SU-DHL-6 (cell line): Measurements from ENCODE around the gene SHKBP1.

Experiments used
- H2AFZ ChIP-seq: fragments of 200-600 bp; sonication (generic); 2 replicates; pipeline ENCODE4 v1.6.1; 2014; ENCODE audit warnings: low read depth, mild to moderate bottlenecking, moderate library complexity, mixed read lengths, antibody characterized with exemption, low read length; ENCODE audit not compliant: severe bottlenecking
- H3F3A ChIP-seq: fragments of 200-600 bp; shearing (Covaris generic); 2 replicates; pipeline ENCODE4 v1.6.0; 2016; ENCODE audit warnings: antibody characterized with exemption, mild to moderate bottlenecking; ENCODE audit not compliant: insufficient read depth
- H3K27ac ChIP-seq: fragments of 200-600 bp; sonication (generic); 2 replicates; pipeline ENCODE4 v1.5.1; 2016; ENCODE audit warnings: low read depth, mild to moderate bottlenecking, low read length, moderate library complexity, mixed read lengths
- H3K27me3 ChIP-seq: fragments of 200-600 bp; sonication (generic), shearing (Covaris generic); 2 replicates; pipeline ENCODE4 v1.6.0; 2014; ENCODE audit warnings: mild to moderate bottlenecking, low read length
- H3K36me3 ChIP-seq: fragments of 200-600 bp; sonication (generic); 2 replicates; pipeline ENCODE4 v1.6.1; 2014; ENCODE audit warnings: mild to moderate bottlenecking, low read length, mixed read lengths
- H3K4me2 ChIP-seq: fragments of 300-600, 200-600 bp; shearing (Covaris generic), sonication (generic); 2 replicates; pipeline ENCODE4 v1.6.0; 2014; ENCODE audit warnings: low read length, low read depth, mild to moderate bottlenecking; ENCODE audit not compliant: poor library complexity, severe bottlenecking
- H3K4me3 ChIP-seq: fragments of 200-600 bp; sonication (generic); 2 replicates; pipeline ENCODE4 v1.5.1; 2014; ENCODE audit warnings: antibody characterized with exemption, low read length, mild to moderate bottlenecking, mixed read lengths; ENCODE audit not compliant: insufficient read depth, poor library complexity, severe bottlenecking
- H3K79me2 ChIP-seq: fragments of 200-600 bp; sonication (generic); 2 replicates; pipeline ENCODE4 v1.6.1; 2014; ENCODE audit warnings: mild to moderate bottlenecking, low read length, moderate library complexity; ENCODE audit not compliant: insufficient read depth
- H3K9ac ChIP-seq: fragments of 200-600 bp; sonication (generic); 2 replicates; pipeline ENCODE4 v1.7.0; 2014; ENCODE audit warnings: mild to moderate bottlenecking, low read length
- H3K9me2 ChIP-seq: fragments of 200-600 bp; sonication (generic); replicated peaks from 2 replicates; pipeline ENCODE4 v1.6.1; 2014; ENCODE audit warnings: low read length; ENCODE audit not compliant: insufficient read depth
- H3K9me3 ChIP-seq: fragments of 200-600 bp; sonication (generic); 2 replicates; pipeline ENCODE4 v1.6.1; 2014; ENCODE audit warnings: low read length, mixed read lengths; ENCODE audit not compliant: insufficient read depth
- H4K20me1 ChIP-seq: fragments of 200-600 bp; sonication (generic); 2 replicates; pipeline ENCODE4 v1.6.1; 2014; ENCODE audit warnings: low read depth, mild to moderate bottlenecking, antibody characterized with exemption, low read length, moderate library complexity, mixed read lengths
- CTCF ChIP-seq: fragments of 200-600 bp; sonication (generic); IDR thresholded peaks from one replicate; pipeline ENCODE4 v1.5.1; 2017; ENCODE audit warnings: antibody characterized with exemption, mild to moderate bottlenecking, low read length, moderate library complexity; ENCODE audit not compliant: insufficient read depth, poor library complexity, severe bottlenecking
- EZH2phosphoT487 ChIP-seq: fragments of 200-600 bp; sonication (generic), shearing (Covaris generic); conservative IDR thresholded peaks from 2 replicates; pipeline ENCODE4 v1.6.1; 2018; ENCODE audit warnings: mild to moderate bottlenecking, antibody characterized with exemption, low read length, moderate library complexity, mixed read lengths

Gene SHKBP1

GRCh38 chr19:40625406-40626120, 48.9 kb downstream of the SHKBP1 start:
- Histone ChIP-seq H3K9me3 (no peaks in the 10 kb centered on the region), H3K79me2 (no peaks in the 10 kb centered on the region), H3K27me3 (no peaks in the 10 kb centered on the region), H3K9me2 (no peaks in the 10 kb centered on the region), H3K27ac (no peak overlapping the region), H2AFZ (no peak overlapping the region), H3K4me2 (no peak overlapping the region), H3K4me3 (no peak overlapping the region), H3F3A (no peaks in the 10 kb centered on the region), H3K9ac (no peak overlapping the region), H4K20me1 (no peaks in the 10 kb centered on the region), H3K36me3 (no peaks in the 10 kb centered on the region)
- TF ChIP-seq EZH2phosphoT487 (no peak), CTCF (no peak)

GRCh38 chr19:40626918-40627317, 50.2 kb downstream of the SHKBP1 start:
- TF ChIP-seq CTCF (no peak), EZH2phosphoT487 (no peak)
- Histone ChIP-seq H3K27me3 (no peaks in the 10 kb centered on the region), H3K9me3 (no peaks in the 10 kb centered on the region), H3K9ac (no peak overlapping the region), H3K4me3 (no peak overlapping the region), H3K36me3 (no peaks in the 10 kb centered on the region), H4K20me1 (no peaks in the 10 kb centered on the region), H3F3A (no peaks in the 10 kb centered on the region), H3K27ac (no peak overlapping the region), H2AFZ (no peak overlapping the region), H3K79me2 (no peaks in the 10 kb centered on the region), H3K4me2 (no peak overlapping the region), H3K9me2 (no peaks in the 10 kb centered on the region)

GRCh38 chr19:40627486-40628279, 51.0 kb downstream of the SHKBP1 start:
- no peak overlapping the region for H3K4me3 ChIP-seq
- H3K9me2 ChIP-seq, result no peaks in the 10 kb centered on the region
- H3K4me2 ChIP-seq, result no peak overlapping the region
- no peak overlapping the region for H3K27ac ChIP-seq
- H3K79me2 ChIP-seq, result no peaks in the 10 kb centered on the region
- H3K27me3 ChIP-seq, result no peaks in the 10 kb centered on the region
- H4K20me1 ChIP-seq, result no peaks in the 10 kb centered on the region
- H3K9ac ChIP-seq, result no peak overlapping the region
- TF ChIP-seq CTCF, result no peak
- no peak overlapping the region for H2AFZ ChIP-seq
- no peaks in the 10 kb centered on the region for H3F3A ChIP-seq
- no peaks in the 10 kb centered on the region for H3K36me3 ChIP-seq
- no peaks in the 10 kb centered on the region for H3K9me3 ChIP-seq
